Measurements from ENCODE around the gene PLIN4.

DNA sequence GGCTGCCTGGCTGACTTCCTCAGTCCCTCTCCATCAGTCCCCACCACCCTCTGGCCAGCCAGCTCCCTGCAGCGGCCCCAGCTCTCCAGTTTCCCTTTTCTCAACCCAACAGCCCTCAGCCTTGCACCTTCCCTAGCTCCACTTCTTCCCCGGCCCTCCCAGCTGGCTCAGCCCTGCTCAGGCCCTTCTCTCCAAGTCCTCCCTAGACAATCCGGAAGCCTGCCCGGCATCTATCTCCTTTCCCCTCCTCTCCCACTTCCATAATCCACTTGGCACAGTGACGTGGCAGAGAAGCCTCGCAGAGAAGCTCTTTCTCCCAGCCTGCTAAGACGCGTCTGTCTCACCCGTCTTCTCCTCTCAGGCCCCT lies 61.8 kb downstream of the PLIN4 start:
- TF ChIP-seq, protein P1, sequence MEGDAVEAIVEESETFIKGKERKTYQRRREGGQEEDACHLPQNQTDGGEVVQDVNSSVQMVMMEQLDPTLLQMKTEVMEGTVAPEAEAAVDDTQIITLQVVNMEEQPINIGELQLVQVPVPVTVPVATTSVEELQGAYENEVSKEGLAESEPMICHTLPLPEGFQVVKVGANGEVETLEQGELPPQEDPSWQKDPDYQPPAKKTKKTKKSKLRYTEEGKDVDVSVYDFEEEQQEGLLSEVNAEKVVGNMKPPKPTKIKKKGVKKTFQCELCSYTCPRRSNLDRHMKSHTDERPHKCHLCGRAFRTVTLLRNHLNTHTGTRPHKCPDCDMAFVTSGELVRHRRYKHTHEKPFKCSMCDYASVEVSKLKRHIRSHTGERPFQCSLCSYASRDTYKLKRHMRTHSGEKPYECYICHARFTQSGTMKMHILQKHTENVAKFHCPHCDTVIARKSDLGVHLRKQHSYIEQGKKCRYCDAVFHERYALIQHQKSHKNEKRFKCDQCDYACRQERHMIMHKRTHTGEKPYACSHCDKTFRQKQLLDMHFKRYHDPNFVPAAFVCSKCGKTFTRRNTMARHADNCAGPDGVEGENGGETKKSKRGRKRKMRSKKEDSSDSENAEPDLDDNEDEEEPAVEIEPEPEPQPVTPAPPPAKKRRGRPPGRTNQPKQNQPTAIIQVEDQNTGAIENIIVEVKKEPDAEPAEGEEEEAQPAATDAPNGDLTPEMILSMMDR (IDR thresholded peaks at IDR 0.05 in 2 of 3, conservative IDR thresholded peaks at IDR 0.05 in 1 of 3; ENCODE audit: borderline replicate concordance in 1 of 3, insufficient read depth in 1 of 3, low read depth in 2 of 3, low read length in 2 of 3) = no peak
- TF ChIP-seq SRF (IDR thresholded peaks at IDR 0.05; ENCODE audit: low read depth) = no peak
- TF ChIP-seq POLR2AphosphoS5 (IDR thresholded peaks at IDR 0.05; ENCODE audit: low read depth, low read length) = no peak
- TF ChIP-seq, protein P2, sequence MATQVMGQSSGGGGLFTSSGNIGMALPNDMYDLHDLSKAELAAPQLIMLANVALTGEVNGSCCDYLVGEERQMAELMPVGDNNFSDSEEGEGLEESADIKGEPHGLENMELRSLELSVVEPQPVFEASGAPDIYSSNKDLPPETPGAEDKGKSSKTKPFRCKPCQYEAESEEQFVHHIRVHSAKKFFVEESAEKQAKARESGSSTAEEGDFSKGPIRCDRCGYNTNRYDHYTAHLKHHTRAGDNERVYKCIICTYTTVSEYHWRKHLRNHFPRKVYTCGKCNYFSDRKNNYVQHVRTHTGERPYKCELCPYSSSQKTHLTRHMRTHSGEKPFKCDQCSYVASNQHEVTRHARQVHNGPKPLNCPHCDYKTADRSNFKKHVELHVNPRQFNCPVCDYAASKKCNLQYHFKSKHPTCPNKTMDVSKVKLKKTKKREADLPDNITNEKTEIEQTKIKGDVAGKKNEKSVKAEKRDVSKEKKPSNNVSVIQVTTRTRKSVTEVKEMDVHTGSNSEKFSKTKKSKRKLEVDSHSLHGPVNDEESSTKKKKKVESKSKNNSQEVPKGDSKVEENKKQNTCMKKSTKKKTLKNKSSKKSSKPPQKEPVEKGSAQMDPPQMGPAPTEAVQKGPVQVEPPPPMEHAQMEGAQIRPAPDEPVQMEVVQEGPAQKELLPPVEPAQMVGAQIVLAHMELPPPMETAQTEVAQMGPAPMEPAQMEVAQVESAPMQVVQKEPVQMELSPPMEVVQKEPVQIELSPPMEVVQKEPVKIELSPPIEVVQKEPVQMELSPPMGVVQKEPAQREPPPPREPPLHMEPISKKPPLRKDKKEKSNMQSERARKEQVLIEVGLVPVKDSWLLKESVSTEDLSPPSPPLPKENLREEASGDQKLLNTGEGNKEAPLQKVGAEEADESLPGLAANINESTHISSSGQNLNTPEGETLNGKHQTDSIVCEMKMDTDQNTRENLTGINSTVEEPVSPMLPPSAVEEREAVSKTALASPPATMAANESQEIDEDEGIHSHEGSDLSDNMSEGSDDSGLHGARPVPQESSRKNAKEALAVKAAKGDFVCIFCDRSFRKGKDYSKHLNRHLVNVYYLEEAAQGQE (IDR thresholded peaks at IDR 0.05; ENCODE audit: low read depth) = no peak
- no peak for TF ChIP-seq POLR2A (IDR thresholded peaks at IDR 0.05; ENCODE audit: borderline replicate concordance, extremely low read depth, insufficient read depth, insufficient read length)
- no peak for TF ChIP-seq SIN3A (IDR thresholded peaks at IDR 0.05; ENCODE audit: low read depth)
- no peak for TF ChIP-seq JUND (IDR thresholded peaks at IDR 0.05)
- TF ChIP-seq SP1 (IDR thresholded peaks at IDR 0.05; ENCODE audit: low read depth) = no peak
- no peak for TF ChIP-seq YY1 (IDR thresholded peaks at IDR 0.05; ENCODE audit: extremely low read depth, insufficient replicate concordance, low read depth, low read length)
- TF ChIP-seq, protein P3, sequence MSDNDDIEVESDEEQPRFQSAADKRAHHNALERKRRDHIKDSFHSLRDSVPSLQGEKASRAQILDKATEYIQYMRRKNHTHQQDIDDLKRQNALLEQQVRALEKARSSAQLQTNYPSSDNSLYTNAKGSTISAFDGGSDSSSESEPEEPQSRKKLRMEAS (IDR thresholded peaks at IDR 0.05) = no peak
